ENCODE data around the gene PLPP6.

Gene PLPP6

GRCh38 chr9:4662989-4663792 lies 1.1 kb downstream of the PLPP6 start:
- no peak for DNase-seq

GRCh38 chr9:4663956-4664355 lies 1.9 kb downstream of the PLPP6 start:
- no peak for DNase-seq

GRCh38 chr9:4665357-4665756 lies 3.3 kb downstream of the PLPP6 start:
- DNase-seq, result no peak

GRCh38 chr9:4666042-4666699 lies 4.1 kb downstream of the PLPP6 start, which contains the start of gene SPATA6L:
Gene SPATA6L (minus strand): TSS chr9:4666480. CDS start chr9:4666250, 230 bp downstream.
- DNase-seq, result no peak

GRCh38 chr9:4667681-4668080 lies 5.6 kb downstream of the PLPP6 start:
- DNase-seq, result no peak

- DNase-seq, result no peak
These were observed 6.5 kb downstream of the PLPP6 start for GRCh38 chr9:4668604-4669003.

GRCh38 chr9:4669890-4670289 lies 7.8 kb downstream of the PLPP6 start:
- no peak for DNase-seq

- peak in 1 of 2 experiments; percentile 40 for DNase-seq
These were observed 8.5 kb downstream of the PLPP6 start for GRCh38 chr9:4670591-4670990.

GRCh38 chr9:4671737-4672136 lies 9.6 kb downstream of the PLPP6 start:
- no peak for DNase-seq

GRCh38 chr9:4674783-4675182 lies 12.7 kb downstream of the PLPP6 start:
- no peak for DNase-seq

GRCh38 chr9:4677392-4677791 lies 15.3 kb downstream of the PLPP6 start:
- no peak for DNase-seq

GRCh38 chr9:4678679-4679267 lies 16.7 kb downstream of the PLPP6 start:
- DNase-seq, result peak; percentile 47 to 56

GRCh38 chr9:4679268-4680172 lies 17.4 kb downstream of the PLPP6 start, which contains the start of gene CDC37L1:
Gene CDC37L1 (plus strand): TSS chr9:4679569. CDS start chr9:4679768, 199 bp downstream.
- DNase-seq, result peak; percentile 92 to 94

- no peak for DNase-seq
These were observed 18.1 kb downstream of the PLPP6 start for GRCh38 chr9:4680173-4680525.

- peak; percentile 14 to 24 for DNase-seq
These were observed 18.7 kb downstream of the PLPP6 start for GRCh38 chr9:4680750-4681149.

GRCh38 chr9:4684820-4685219 lies 22.7 kb downstream of the PLPP6 start:
- DNase-seq, result no peak

GRCh38 chr9:4686112-4686511 lies 24.0 kb downstream of the PLPP6 start:
- no peak for DNase-seq

- DNase-seq, result no peak
These were observed 24.5 kb downstream of the PLPP6 start for GRCh38 chr9:4686584-4686983.

- DNase-seq, result no peak
These were observed 26.9 kb downstream of the PLPP6 start for GRCh38 chr9:4689021-4689420.

- no peak for DNase-seq
These were observed 27.6 kb downstream of the PLPP6 start for GRCh38 chr9:4689687-4690104.

- no peak for DNase-seq
These were observed 28.1 kb downstream of the PLPP6 start for GRCh38 chr9:4690144-4690543.

- DNase-seq, result no peak
These were observed 29.7 kb downstream of the PLPP6 start for GRCh38 chr9:4691795-4692194.

GRCh38 chr9:4700091-4700490 lies 38.0 kb downstream of the PLPP6 start:
- no peak for DNase-seq

Data from AML-193 (cell line).